ENCODE data around the gene SLC39A11.
"Not testable (repeated sequence)": the region's sequence is repeated elsewhere in the genome, so short reads cannot be mapped to it uniquely, and the experiment has no call there.

The SLC39A11 gene

GRCh38 chr17:72903522-72903921, 189.0 kb downstream of the SLC39A11 start:
- no peak for DNase-seq

GRCh38 chr17:72901657-72902056, 190.8 kb downstream of the SLC39A11 start:
- no peak for DNase-seq

- DNase-seq = no peak
Observed at GRCh38 chr17:72901083-72901482, 191.4 kb downstream of the SLC39A11 start.

- no peak for DNase-seq
Observed at GRCh38 chr17:72900654-72900971, 191.9 kb downstream of the SLC39A11 start.

- DNase-seq = no peak
Observed at GRCh38 chr17:72898725-72899124, 193.8 kb downstream of the SLC39A11 start.

GRCh38 chr17:72896288-72896687, 196.2 kb downstream of the SLC39A11 start:
- DNase-seq = not testable (repeated sequence)

- DNase-seq = no peak
Observed at GRCh38 chr17:72891627-72892026, 200.9 kb downstream of the SLC39A11 start.

- DNase-seq = no peak
Observed at GRCh38 chr17:72890711-72891110, 201.8 kb downstream of the SLC39A11 start.

- DNase-seq = no peak
Observed at GRCh38 chr17:72887917-72888316, 204.6 kb downstream of the SLC39A11 start.

- no peak for DNase-seq
Observed at GRCh38 chr17:72887322-72887721, 205.2 kb downstream of the SLC39A11 start.

GRCh38 chr17:72886622-72887021, 205.9 kb downstream of the SLC39A11 start:
- no peak for DNase-seq

GRCh38 chr17:72884066-72884465, 208.4 kb downstream of the SLC39A11 start:
- no peak for DNase-seq

GRCh38 chr17:72883351-72883750, 209.1 kb downstream of the SLC39A11 start:
- no peak for DNase-seq

GRCh38 chr17:72882426-72882825, 210.1 kb downstream of the SLC39A11 start:
- no peak for DNase-seq

- DNase-seq = no peak
Observed at GRCh38 chr17:72879877-72880276, 212.6 kb downstream of the SLC39A11 start.

- no peak for DNase-seq
Observed at GRCh38 chr17:72878975-72879660, 213.4 kb downstream of the SLC39A11 start.

GRCh38 chr17:72877348-72877747, 215.1 kb downstream of the SLC39A11 start:
- DNase-seq = no peak

- no peak for DNase-seq
Observed at GRCh38 chr17:72876413-72876812, 216.1 kb downstream of the SLC39A11 start.

GRCh38 chr17:72875361-72875760, 217.1 kb downstream of the SLC39A11 start:
- DNase-seq = no peak

- DNase-seq = no peak
Observed at GRCh38 chr17:72872396-72872795, 220.1 kb downstream of the SLC39A11 start.

- DNase-seq = no peak
Observed at GRCh38 chr17:72870367-72870985, 222.0 kb downstream of the SLC39A11 start.

- no peak for DNase-seq
Observed at GRCh38 chr17:72869630-72870029, 222.9 kb downstream of the SLC39A11 start.

GRCh38 chr17:72865954-72866353, 226.5 kb downstream of the SLC39A11 start:
- DNase-seq = no peak

- no peak for DNase-seq
Observed at GRCh38 chr17:72863526-72864211, 228.8 kb downstream of the SLC39A11 start.

All from stimulated activated CD4-positive, alpha-beta T cell treated with anti-CD3 and anti-CD28 coated beads, Interleukin-2, amount 100 ng/mL, for 24 hours (primary cell).